NCI-H526 (cell line): ENCODE measurements around the gene AICDA.
"Not testable (repeated sequence)": the region's sequence is repeated elsewhere in the genome, so short reads cannot be mapped to it uniquely, and the experiment has no call there.

Experiments
- DNase-seq, 2 experiments: peaks; one replicate each; lab custom pipeline; 2025; lab: John Stamatoyannopoulos, UW

AICDA gene

DNA sequence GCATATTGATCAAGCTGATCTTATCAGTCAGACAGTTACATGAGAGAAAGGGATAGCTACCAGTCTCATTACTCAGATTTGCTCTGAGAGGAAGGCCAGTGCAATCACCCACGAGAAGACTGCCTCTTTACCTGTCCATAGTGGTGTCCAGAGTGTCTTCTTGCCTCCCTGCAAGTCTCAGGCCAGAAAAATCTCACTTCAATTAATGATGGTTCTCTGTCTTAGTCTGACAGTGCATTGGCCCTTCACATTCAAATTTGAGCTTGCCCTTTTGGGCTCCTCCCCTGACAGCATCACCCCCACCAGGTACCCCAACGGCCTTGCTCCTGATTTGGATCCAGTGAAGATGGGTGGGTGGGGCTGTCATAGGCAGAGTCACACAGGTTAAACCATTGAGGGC lies at the start of gene AICDA:
Gene AICDA, minus strand, starts transcription at position 231 of the 400 bp plus-strand sequence. Its CDS starts 92 bp downstream, at position 139.
- DNase-seq = no peak

- no peak for DNase-seq
Observed at GRCh38 chr12:8661751-8662150, 49.1 kb upstream of the AICDA start.

DNA sequence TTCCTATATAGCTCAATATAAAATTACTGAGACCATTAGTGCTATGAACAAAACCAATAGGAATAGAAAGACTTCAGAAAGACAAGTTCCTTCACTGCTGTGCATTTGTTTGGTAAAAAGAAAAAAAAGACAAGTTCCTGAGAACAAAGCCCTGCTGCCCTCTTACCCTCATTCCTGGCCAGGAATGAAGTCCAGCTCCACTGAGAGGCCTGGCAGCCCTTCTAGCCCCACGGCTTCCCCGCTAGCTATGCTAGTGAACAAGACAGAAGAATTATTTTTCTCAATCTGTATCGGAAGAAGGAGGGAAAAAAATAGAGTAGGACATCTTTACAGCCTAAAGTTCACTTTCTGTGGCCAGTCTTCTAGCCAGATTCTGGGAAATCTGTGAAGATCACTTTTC lies 48.4 kb upstream of the AICDA start:
- DNase-seq = no peak

GRCh38 chr12:8658346-8658745 lies 45.7 kb upstream of the AICDA start:
- no peak for DNase-seq

GRCh38 chr12:8655421-8655820 lies 42.8 kb upstream of the AICDA start:
- peak in 1 of 2 experiments; percentile 4 for DNase-seq

- no peak for DNase-seq
Observed at GRCh38 chr12:8648576-8649205, 36.0 kb upstream of the AICDA start.

GRCh38 chr12:8647968-8648367 lies 35.3 kb upstream of the AICDA start:
- DNase-seq = no peak

GRCh38 chr12:8644345-8645248 lies 31.9 kb upstream of the AICDA start:
- no peak for DNase-seq

DNA sequence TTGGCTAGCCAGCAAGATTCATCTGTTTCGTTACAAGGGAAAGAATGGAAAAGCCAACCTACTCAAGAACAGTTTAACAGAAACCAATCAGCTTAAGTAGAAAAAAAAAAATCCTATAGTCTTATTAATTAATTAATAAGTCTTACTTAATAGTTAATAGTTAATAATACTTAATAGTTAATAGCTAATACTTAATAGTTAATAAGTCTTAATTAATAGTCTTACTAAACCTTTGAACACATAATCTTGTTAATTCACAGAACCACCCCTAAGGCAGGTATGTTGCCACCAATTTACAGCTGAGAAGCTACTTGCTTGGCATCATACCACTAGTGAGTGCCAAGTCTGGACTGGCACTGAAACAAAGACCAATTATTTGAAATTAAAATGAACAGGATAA lies 30.1 kb upstream of the AICDA start:
- no peak for DNase-seq

DNA sequence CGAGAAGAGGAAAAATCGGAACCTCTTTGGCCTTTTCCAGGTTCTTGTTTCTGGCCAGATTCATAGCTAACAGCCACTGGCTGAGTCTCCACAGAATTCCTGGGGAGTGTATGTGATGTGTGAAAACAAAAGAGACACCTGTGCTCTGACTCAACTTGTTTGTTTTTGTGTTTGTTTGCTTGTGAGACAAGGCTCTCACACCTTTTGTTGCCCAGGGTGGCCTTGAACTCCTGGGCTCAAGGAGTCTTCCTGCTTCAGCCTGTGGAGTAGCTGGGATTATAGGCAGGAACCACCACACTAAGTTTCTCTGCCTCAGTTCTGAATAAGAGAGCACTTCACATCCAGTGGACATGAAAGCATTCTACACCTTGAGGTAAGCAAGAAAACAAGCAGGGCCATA lies 27.3 kb upstream of the AICDA start:
- no peak for DNase-seq

- no peak for DNase-seq
Observed at GRCh38 chr12:8638951-8639350, 26.3 kb upstream of the AICDA start.

DNA sequence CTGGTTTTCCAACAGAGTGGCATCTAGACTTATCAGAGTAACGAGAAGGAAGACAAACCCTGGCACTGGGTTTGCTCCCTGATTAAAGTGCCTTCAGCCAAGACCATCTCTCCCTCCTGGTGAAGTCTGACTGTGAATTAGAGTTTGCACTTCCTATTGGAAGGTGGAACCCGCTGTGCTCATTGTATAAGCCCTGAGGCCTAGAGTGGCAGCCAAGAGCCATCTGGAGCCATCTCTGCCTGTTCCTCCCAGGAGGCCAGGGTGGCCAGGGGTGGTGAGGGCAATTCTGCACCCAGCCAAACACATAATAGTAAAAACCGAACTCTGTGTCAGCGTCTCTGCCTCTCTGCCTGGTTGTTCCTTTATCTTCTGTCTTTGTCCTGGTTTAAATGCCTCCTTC lies 25.0 kb upstream of the AICDA start:
- DNase-seq = no peak

GRCh38 chr12:8637244-8637643 lies 24.6 kb upstream of the AICDA start:
- no peak for DNase-seq

DNA sequence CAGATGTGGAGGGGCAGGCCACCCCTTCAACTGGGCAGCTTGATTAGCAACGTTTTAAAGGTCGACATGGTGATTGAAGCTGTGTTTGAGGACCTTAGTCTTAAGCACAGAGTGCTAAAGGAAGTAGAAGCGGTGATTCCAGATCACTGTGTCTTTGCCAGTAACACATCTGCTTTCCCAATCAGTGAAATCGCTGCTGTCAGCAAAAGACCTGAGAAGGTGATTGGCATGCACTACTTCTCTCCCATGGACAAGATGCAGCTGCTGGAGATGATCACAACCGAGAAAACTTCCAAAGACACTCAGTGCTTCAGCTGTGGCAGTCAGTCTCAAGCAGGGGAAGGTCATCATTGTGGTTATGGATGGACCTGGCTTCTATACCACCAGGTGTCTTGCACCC lies 23.9 kb upstream of the AICDA start:
- no peak for DNase-seq

DNA sequence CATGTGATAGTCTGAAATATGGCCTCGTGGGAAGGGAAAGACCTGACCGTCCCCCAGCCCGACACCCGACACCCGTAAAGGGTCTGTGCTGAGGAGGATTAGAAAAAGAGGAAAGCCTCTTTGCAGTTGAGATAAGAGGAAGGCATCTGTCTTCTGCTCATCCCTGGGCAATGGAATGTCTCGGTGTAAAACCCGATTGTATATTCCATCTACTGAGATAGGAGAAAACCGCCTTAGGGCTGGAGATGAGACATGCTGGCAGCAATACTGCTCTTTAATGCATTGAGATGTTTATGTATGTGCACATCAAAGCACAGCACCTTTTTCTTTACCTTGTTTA lies 23.3 kb upstream of the AICDA start:
- DNase-seq = not testable (repeated sequence)

DNA sequence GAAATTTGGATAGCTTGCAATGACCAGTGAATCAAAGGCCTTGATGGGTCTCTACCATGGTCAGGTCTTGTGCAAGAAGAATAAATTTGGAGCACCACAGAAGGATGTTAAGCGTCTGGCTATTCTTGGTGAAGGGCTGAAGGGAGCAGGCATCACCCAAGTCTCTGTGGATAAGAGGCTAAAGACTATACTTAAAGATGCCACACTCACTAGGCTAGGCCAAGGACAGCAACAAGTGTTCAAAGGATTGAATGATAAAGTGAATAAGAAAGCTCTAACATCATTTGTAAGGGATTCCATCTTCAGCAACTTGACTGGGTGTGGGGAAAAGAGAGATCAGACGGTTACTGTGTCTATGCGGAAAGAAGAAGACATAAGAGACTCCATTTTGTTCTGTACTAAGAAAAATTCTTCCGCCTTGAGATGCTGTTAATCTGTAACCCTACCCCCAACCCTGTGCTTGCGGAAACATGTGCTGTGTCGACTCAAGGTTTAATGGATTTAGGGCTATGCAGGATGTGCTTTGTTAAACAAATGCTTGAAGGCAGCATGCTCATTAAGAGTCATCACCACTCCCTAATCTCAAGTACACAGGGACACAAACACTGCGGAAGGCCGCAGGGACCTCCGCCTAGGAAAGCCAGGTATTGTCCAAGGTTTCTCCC lies 22.8 kb upstream of the AICDA start:
- peak in 1 of 2 experiments; percentile 31 for DNase-seq

GRCh38 chr12:8630131-8630530 lies 17.5 kb upstream of the AICDA start:
- no peak for DNase-seq

DNA sequence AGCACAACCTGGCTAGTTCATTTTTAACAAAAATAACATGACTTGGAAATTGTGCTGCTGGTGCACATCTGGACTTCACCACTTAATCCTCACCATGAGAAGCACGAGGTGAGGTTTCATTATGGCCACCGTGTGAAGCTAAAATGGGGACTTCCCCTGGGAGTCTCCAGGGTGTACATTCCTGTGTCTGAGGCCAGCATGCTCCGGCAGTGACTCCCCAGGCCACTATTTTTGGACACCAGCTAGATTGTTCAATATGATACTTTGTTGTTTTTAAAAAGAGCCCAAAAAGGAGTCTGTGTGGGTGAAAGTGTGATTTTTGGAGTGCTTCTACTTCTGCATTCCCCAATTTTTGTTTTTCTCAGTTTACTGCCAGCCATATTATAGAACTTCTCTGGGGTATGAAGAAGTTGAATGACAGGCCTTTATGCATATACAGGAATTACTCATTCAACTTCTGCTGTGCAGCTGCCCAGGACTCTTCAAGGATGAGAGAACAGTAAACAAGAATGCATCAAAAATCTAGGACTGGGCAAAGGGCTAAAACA lies 16.9 kb upstream of the AICDA start:
- DNase-seq = no peak

DNA sequence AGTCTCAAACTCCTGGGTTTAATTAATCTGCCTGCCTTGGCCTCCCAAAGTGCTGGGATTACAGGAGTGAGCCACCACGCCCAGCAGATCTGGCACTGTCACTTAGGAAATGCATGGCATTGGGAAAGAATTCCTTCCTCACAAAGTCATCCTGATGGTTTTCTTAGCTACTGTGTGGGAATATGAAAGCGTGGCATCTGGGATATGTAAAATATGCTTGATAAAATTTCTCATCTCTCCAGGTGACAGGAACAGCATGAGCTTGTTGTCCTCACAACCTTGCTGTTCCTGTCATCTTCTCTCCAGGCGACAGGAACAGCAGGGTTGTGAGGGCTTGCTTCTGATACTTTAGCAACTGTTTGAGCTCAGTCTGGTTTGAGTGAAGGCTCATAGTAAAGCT lies 16.1 kb upstream of the AICDA start:
- DNase-seq = no peak

DNA sequence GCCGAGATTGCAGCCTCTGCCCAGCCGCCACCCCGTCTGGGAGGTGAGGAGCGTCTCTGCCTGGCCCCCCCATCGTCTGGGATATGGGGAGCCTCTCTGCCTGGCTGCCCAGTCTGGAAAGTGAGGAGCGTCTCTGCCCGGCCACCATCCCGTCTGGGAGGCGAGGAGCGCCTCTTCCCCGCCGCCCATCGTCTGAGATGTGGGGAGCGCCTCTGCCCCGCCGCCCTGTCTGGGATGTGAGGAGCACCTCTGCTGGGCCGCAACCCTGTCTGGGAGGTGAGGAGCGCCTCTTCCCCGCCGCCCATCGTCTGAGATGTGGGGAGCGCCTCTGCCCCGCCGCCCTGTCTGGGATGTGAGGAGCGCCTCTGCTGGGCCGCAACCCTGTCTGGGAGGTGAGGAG lies 12.1 kb upstream of the AICDA start:
- DNase-seq = not testable (repeated sequence)

DNA sequence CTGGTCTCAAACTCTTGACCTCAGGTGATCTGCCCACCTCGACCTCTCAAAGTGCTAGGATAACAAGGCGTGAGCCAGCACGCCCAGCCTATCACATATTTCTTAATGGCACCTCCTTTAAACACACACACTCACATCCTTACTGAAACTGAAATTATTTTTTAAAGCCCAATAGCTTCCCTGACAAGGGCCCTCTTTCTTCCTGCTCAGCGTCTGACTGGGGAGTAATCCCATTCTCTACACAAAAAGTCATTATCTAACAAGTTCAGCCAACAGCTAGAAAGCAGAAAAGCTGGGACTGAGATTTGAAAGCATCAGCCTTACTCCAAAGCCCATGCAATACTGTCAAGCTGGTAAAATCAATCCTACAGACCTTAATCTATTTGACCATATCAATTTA lies 10.0 kb upstream of the AICDA start:
- no peak for DNase-seq

- DNase-seq = no peak
Observed at GRCh38 chr12:8615206-8615605, 2.5 kb upstream of the AICDA start.

DNA sequence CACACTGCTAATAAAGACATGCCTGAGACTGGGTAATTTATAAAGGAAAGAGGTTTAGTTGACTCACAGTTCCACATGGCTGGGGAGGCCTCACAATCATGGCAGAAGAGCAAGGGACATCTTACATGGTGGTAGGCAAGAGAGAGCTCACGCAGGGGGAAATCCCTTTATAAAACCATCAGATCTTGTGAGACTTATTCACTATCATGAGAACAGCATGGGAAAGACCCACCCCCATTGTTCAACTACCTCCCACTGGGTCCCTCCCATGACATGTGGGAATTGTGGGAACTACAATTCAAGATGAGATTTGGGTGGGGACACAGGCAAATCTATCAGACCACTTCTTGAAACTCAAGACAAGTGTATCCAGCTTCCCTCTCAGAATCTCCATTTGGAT lies 1.2 kb upstream of the AICDA start:
- DNase-seq = not testable (repeated sequence)
